ENCODE data around the gene TMEM81. TPM values are rescaled to one million over a fixed set of nuclear protein-coding genes. Genes with fewer than 3 reads are reported as not detected.

Gene TMEM81
- polyA plus RNA-seq, 1 donor (not counting 4 experiments of a cell fraction or from before 2014, with no cell fraction given) = 1.4 TPM

DNA sequence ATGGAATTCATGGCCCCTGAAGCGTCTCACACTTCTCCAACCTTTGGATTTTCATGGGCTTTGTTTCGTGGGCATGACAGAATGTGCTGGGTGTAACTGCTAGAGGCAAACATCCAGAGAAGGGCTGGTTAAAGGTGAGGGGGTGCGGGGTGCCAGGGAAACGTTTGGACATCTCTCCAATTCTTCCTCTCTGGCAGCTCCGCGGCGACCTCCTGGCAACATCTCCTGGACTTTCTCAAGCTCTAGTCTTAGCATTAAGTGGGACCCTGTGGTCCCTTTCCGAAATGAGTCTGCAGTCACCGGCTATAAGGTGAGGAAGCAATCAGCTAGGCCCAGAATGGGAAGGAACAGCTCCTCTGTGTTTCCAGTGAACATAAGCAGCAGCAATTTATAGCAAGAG is 12.0 kb downstream of the TMEM81 start:
- H3K4me3 ChIP-seq (ENCODE audit: control insufficient read depth in 2 of 3, extremely low read depth in 1 of 3, insufficient read depth in 2 of 3, low read depth in 1 of 3, low read length in 3 of 3) = no peak overlapping the region
- peaks cover 20% of the 10 kb centered on the region for H3K4me1 ChIP-seq (ENCODE audit: control insufficient read depth, extremely low read depth, insufficient read depth, low read length)
- H2AFZ ChIP-seq (ENCODE audit: control insufficient read depth, low read length) = no peak overlapping the region
- H4K20me1 ChIP-seq (ENCODE audit: control insufficient read depth, extremely low read depth, insufficient read depth, low read length) = no peaks in the 10 kb centered on the region
- H3K36me3 ChIP-seq (ENCODE audit: control insufficient read depth in 2 of 2, extremely low read depth in 1 of 2, insufficient read depth in 2 of 2, low read length in 2 of 2) = no peaks in the 10 kb centered on the region
- H3K79me2 ChIP-seq (ENCODE audit: control insufficient read depth, insufficient read depth, low read length) = no peaks in the 10 kb centered on the region
- dilution Hi-C loops (cut with MboI; ENCODE audit: extremely low pct_ligation_motif_present, low sequenced_read_pairs) = no loop called here
- H3K9me1 ChIP-seq (ENCODE audit: control insufficient read depth, extremely low read depth, insufficient read depth, low read length) = no peaks in the 10 kb centered on the region
- no peak overlapping the region for H3K4me2 ChIP-seq (ENCODE audit: control insufficient read depth, extremely low read depth, insufficient read depth, low read depth, low read length)
- FAIRE-seq (no peak), DNase-seq (ENCODE audit: low read depth, low spot score) (no peak)
- H3K9ac ChIP-seq (ENCODE audit: control insufficient read depth, extremely low read depth, insufficient read depth, low read length) = no peak overlapping the region
- no peaks in the 10 kb centered on the region for H3K27me3 ChIP-seq (ENCODE audit: control insufficient read depth, extremely low read depth, insufficient read depth, low read length)
- no peaks in the 10 kb centered on the region for H3K9me3 ChIP-seq (ENCODE audit: control insufficient read depth, low read depth, low read length)
- H3K27ac ChIP-seq (ENCODE audit: control insufficient read depth, insufficient read depth, low read length) = no peak overlapping the region
- TF ChIP-seq EZH2 (IDR thresholded peaks at IDR 0.05; ENCODE audit: low read length) = no peak
- TF ChIP-seq, protein P1, sequence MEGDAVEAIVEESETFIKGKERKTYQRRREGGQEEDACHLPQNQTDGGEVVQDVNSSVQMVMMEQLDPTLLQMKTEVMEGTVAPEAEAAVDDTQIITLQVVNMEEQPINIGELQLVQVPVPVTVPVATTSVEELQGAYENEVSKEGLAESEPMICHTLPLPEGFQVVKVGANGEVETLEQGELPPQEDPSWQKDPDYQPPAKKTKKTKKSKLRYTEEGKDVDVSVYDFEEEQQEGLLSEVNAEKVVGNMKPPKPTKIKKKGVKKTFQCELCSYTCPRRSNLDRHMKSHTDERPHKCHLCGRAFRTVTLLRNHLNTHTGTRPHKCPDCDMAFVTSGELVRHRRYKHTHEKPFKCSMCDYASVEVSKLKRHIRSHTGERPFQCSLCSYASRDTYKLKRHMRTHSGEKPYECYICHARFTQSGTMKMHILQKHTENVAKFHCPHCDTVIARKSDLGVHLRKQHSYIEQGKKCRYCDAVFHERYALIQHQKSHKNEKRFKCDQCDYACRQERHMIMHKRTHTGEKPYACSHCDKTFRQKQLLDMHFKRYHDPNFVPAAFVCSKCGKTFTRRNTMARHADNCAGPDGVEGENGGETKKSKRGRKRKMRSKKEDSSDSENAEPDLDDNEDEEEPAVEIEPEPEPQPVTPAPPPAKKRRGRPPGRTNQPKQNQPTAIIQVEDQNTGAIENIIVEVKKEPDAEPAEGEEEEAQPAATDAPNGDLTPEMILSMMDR (optimal IDR thresholded peaks at IDR 0.05 in 1 of 3, IDR thresholded peaks at IDR 0.05 in 1 of 3, conservative IDR thresholded peaks at IDR 0.05 in 1 of 3; ENCODE audit: extremely low read depth in 1 of 3, insufficient read depth in 2 of 3, low read length in 3 of 3) = no peak

DNA sequence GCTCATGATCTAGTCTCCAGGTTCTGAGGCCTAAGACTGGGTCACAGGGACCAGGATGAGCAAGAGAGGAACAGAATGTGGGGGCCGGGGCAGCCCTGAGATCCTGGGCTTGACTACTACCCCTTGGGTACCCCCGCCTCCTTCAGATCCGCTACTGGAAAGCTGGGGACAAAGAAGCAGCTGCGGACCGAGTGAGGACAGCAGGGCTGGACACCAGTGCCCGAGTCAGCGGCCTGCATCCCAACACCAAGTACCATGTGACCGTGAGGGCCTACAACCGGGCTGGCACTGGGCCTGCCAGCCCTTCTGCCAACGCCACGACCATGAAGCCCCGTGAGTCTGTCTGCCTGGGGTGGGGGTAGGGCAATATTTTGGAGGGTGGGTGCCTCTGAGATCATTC is 12.5 kb downstream of the TMEM81 start:
- no peaks in the 10 kb centered on the region for H3K79me2 ChIP-seq (ENCODE audit: control insufficient read depth, insufficient read depth, low read length)
- H3K27me3 ChIP-seq (ENCODE audit: control insufficient read depth, extremely low read depth, insufficient read depth, low read length) = no peaks in the 10 kb centered on the region
- H4K20me1 ChIP-seq (ENCODE audit: control insufficient read depth, extremely low read depth, insufficient read depth, low read length) = no peaks in the 10 kb centered on the region
- H3K9me3 ChIP-seq (ENCODE audit: control insufficient read depth, low read depth, low read length) = no peaks in the 10 kb centered on the region
- no peaks in the 10 kb centered on the region for H3K9me1 ChIP-seq (ENCODE audit: control insufficient read depth, extremely low read depth, insufficient read depth, low read length)
- no peak overlapping the region for H3K4me2 ChIP-seq (ENCODE audit: control insufficient read depth, extremely low read depth, insufficient read depth, low read depth, low read length)
- H3K4me3 ChIP-seq (ENCODE audit: control insufficient read depth in 2 of 3, extremely low read depth in 1 of 3, insufficient read depth in 2 of 3, low read depth in 1 of 3, low read length in 3 of 3) = no peak overlapping the region
- TF ChIP-seq EZH2 (IDR thresholded peaks at IDR 0.05; ENCODE audit: low read length) = no peak
- TF ChIP-seq, protein P1 (optimal IDR thresholded peaks at IDR 0.05 in 1 of 3, IDR thresholded peaks at IDR 0.05 in 1 of 3, conservative IDR thresholded peaks at IDR 0.05 in 1 of 3; ENCODE audit: extremely low read depth in 1 of 3, insufficient read depth in 2 of 3, low read length in 3 of 3) = no peak
- FAIRE-seq (no peak), DNase-seq (ENCODE audit: low read depth, low spot score) (no peak)
- no peaks in the 10 kb centered on the region for H3K36me3 ChIP-seq (ENCODE audit: control insufficient read depth in 2 of 2, extremely low read depth in 1 of 2, insufficient read depth in 2 of 2, low read length in 2 of 2)
- H2AFZ ChIP-seq (ENCODE audit: control insufficient read depth, low read length) = no peak overlapping the region
- dilution Hi-C loops (cut with MboI; ENCODE audit: extremely low pct_ligation_motif_present, low sequenced_read_pairs) = no loop called here
- H3K27ac ChIP-seq (ENCODE audit: control insufficient read depth, insufficient read depth, low read length) = no peak overlapping the region
- peaks cover 20% of the 10 kb centered on the region for H3K4me1 ChIP-seq (ENCODE audit: control insufficient read depth, extremely low read depth, insufficient read depth, low read length)
- no peak overlapping the region for H3K9ac ChIP-seq (ENCODE audit: control insufficient read depth, extremely low read depth, insufficient read depth, low read length)

All from keratinocyte (primary cell).